Common myeloid progenitor, CD34-positive (primary cell): ENCODE measurements around the gene DFFA.

Experiments
- CTCF ChIA-PET: fragments of 350-600 bp; sonication (Branson Sonifier 250); formaldehyde crosslinking; loops from one replicate; lab custom pipeline; 2021; ENCODE audit warnings: antibody characterized with exemption; lab: Charles Lee
- POLR2A ChIA-PET: fragments of 350-600 bp; sonication (Branson Sonifier 250); formaldehyde crosslinking; loops from one replicate; lab custom pipeline; 2021; ENCODE audit warnings: antibody characterized with exemption; lab: Charles Lee
- DNase-seq, 3 donors: peaks; one replicate each; pipeline versions ENCODE4 v3.0.0 to v3.0.0-alpha.2; 2013
- H3K27ac ChIP-seq, 2 experiments: 1 replicate in 1 of 2; 2 replicates in 1 of 2; pipeline ENCODE4 v1.7.0; 2013; ENCODE audit warnings: inconsistent platforms in 2 of 2, low read length in 2 of 2, mild to moderate bottlenecking in 2 of 2, low read depth in 1 of 2, moderate library complexity in 1 of 2; ENCODE audit not compliant: severe bottlenecking in 2 of 2, insufficient read depth in 1 of 2, poor library complexity in 1 of 2
- H3K27me3 ChIP-seq, 5 experiments: replicated peaks in 2 of 5; 1 replicate in 3 of 5; 2 replicates in 2 of 5; pipeline versions ENCODE4 v1.6.1 to v1.7.0; 2013; ENCODE audit warnings: low read length in 4 of 5, mild to moderate bottlenecking in 2 of 5, moderate library complexity in 2 of 5, inconsistent platforms in 1 of 5; ENCODE audit not compliant: insufficient read depth in 5 of 5, control insufficient read depth in 4 of 5
- H3K36me3 ChIP-seq, 4 experiments: 1 replicate in 2 of 4; 2 replicates in 2 of 4; pipeline versions ENCODE4 v1.6.1 to v1.7.0; 2013; ENCODE audit warnings: low read length in 3 of 4, control low read depth in 1 of 4, mild to moderate bottlenecking in 1 of 4; ENCODE audit not compliant: control insufficient read depth in 4 of 4, insufficient read depth in 4 of 4
- H3K4me1 ChIP-seq, 4 experiments: 1 replicate in 3 of 4; 2 replicates in 1 of 4; pipeline versions ENCODE4 v1.6.1 to v1.7.1; 2013; ENCODE audit warnings: low read length in 3 of 4, mild to moderate bottlenecking in 3 of 4, control low read depth in 1 of 4, inconsistent platforms in 1 of 4, moderate library complexity in 1 of 4; ENCODE audit not compliant: control insufficient read depth in 4 of 4, insufficient read depth in 4 of 4; ENCODE audit errors: control extremely low read depth in 1 of 4
- H3K4me3 ChIP-seq, 7 experiments: 1 replicate in 4 of 7; 2 replicates in 3 of 7; pipeline versions ENCODE4 v1.5.1 to v1.7.0; 2013; ENCODE audit warnings: mild to moderate bottlenecking in 7 of 7, low read length in 6 of 7, moderate library complexity in 6 of 7, inconsistent platforms in 2 of 7, low read depth in 2 of 7, control low read depth in 1 of 7; ENCODE audit not compliant: insufficient read depth in 4 of 7, control insufficient read depth in 1 of 7; ENCODE audit errors: extremely low read depth in 1 of 7
- H3K9me3 ChIP-seq, 5 experiments: 1 replicate in 4 of 5; 2 replicates in 1 of 5; pipeline versions ENCODE4 v1.6.1 to v1.7.1; 2013; ENCODE audit warnings: low read length in 4 of 5, mild to moderate bottlenecking in 2 of 5, inconsistent platforms in 1 of 5, low read depth in 1 of 5, moderate library complexity in 1 of 5; ENCODE audit not compliant: control insufficient read depth in 4 of 5, insufficient read depth in 2 of 5; ENCODE audit errors: control extremely low read depth in 1 of 5
- WGBS: methylation state at CpG from one replicate; pipeline ENCODE4 v1.1.5; 2013; ENCODE audit not compliant: insufficient coverage; 5-methylcytosine and 5-hydroxymethylcytosine counted together

DFFA gene

GRCh38 chr1:10494754-10495474 is 22.6 kb upstream of the DFFA start:
- peak; percentile 71 to 87 (median 84) for DNase-seq
- ChIA-PET POLR2A (interaction anchor here (1.1 to 1.2 kb wide), 2 partner anchors 14 to 81 kb away, joined by 4 read pairs; no protein-coding TSS in a partner anchor), CTCF (interaction anchor here (0.8 to 10.0 kb wide), 26 partner anchors 8 to 1692 kb away, joined by 3 to 118 read pairs (median 4); partner anchors contain the start of genes CENPS and PEX14)
- Histone ChIP-seq H3K27me3 (no peaks in the 10 kb centered on the region), H3K4me1 (peaks cover 0 to 14% (median 12%) of the 10 kb centered on the region in 4 experiments), H3K27ac (peak overlapping the region in 1 of 2 experiments; percentile 65), H3K9me3 (no peaks in the 10 kb centered on the region), H3K36me3 (peaks cover 0 to 24% (median 3%) of the 10 kb centered on the region in 4 experiments), H3K4me3 (peak overlapping the region in 6 of 7 experiments; percentile 38 to 81 (median 63))
- whole genome bisulfite sequencing: 4% methylated on average over 15 of the region's 15 CpGs

GRCh38 chr1:10494418-10494753 is 22.1 kb upstream of the DFFA start:
- H3K27ac ChIP-seq: no peak overlapping the region
- DNase-seq: no peak
- CTCF ChIA-PET: interaction anchor here (0.8 to 10.0 kb wide), 24 partner anchors 9 to 530 kb away, joined by 3 to 118 read pairs (median 6); partner anchors contain the start of genes CENPS and PEX14
- no peaks in the 10 kb centered on the region for H3K27me3 ChIP-seq
- peaks cover 0 to 14% (median 12%) of the 10 kb centered on the region in 4 experiments for H3K4me1 ChIP-seq
- no peaks in the 10 kb centered on the region for H3K9me3 ChIP-seq
- peak overlapping the region in 1 of 7 experiments; percentile 71 for H3K4me3 ChIP-seq
- peaks cover 0 to 30% (median 5%) of the 10 kb centered on the region in 4 experiments for H3K36me3 ChIP-seq
- 81% methylated on average over 5 of the region's 5 CpGs for WGBS
- POLR2A ChIA-PET: interaction anchor here (1.1 to 1.2 kb wide), 2 partner anchors 13 to 81 kb away, joined by 4 read pairs; no protein-coding TSS in a partner anchor

DNA sequence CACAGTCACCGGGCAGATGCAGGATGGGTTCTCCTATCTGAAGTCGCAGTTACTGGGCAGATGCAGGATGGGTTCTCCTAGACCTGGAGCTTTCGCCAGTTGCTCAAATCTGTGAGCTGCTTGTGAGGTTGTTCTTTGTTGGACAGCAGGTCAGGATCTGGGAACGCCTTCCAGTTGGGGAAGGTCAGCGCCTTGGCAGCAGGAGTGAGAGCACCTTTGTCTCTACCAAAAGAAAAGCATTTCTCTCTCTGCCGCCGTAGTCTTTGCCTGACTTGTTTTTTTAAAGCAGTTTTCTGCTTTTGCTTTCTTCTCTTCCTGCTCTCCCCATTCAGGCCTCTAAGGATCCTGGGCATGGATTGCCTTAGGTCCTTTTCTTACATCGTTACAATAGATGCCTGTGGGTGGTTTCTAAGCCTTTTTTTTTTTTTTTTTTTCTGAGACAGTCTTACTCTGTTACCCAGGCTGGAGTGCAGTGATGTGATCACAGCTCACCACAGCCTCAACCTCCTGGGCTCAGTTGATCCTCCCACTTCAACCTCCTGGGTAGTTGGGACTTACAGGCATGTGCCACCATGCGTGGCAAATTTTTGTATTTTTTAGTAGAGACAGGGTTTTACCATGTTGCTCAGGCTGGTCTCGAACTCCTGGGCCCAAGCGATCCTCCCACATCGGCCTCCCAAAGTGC is 18.1 kb upstream of the DFFA start:
- DNase-seq: no peak
- H3K4me3 ChIP-seq: no peak overlapping the region
- no peak overlapping the region for H3K27ac ChIP-seq
- H3K4me1 ChIP-seq: peaks cover 0 to 10% (median 9%) of the 10 kb centered on the region in 4 experiments
- ChIA-PET POLR2A (no interaction called here), CTCF (interaction anchor here (9.9 to 10.0 kb wide), 2 partner anchors 20 to 58 kb away, joined by 108 to 118 read pairs; partner anchors contain the start of gene CENPS)
- 89% methylated on average over 11 of the region's 12 CpGs for WGBS
- peaks cover 0 to 13% (median 3%) of the 10 kb centered on the region in 4 experiments for H3K36me3 ChIP-seq
- H3K27me3 ChIP-seq: no peaks in the 10 kb centered on the region
- H3K9me3 ChIP-seq: peaks cover 0 to 3% (median 0%) of the 10 kb centered on the region in 5 experiments

GRCh38 chr1:10489291-10490055 is 17.1 kb upstream of the DFFA start:
- Histone ChIP-seq H3K4me1 (peaks cover 0 to 5% (median 3%) of the 10 kb centered on the region in 4 experiments), H3K36me3 (peaks cover 0 to 15% (median 3%) of the 10 kb centered on the region in 4 experiments), H3K27me3 (no peaks in the 10 kb centered on the region), H3K4me3 (no peak overlapping the region), H3K27ac (no peak overlapping the region), H3K9me3 (peaks cover 0 to 3% (median 0%) of the 10 kb centered on the region in 5 experiments)
- POLR2A ChIA-PET: no interaction called here
- DNase-seq: no peak
- WGBS: 60% methylated on average over 3 of the region's 4 CpGs
- CTCF ChIA-PET: interaction anchor here (9.9 kb wide), 1 partner anchor 57 kb away, joined by 118 read pairs; the partner anchor contains the start of gene CENPS

DNA sequence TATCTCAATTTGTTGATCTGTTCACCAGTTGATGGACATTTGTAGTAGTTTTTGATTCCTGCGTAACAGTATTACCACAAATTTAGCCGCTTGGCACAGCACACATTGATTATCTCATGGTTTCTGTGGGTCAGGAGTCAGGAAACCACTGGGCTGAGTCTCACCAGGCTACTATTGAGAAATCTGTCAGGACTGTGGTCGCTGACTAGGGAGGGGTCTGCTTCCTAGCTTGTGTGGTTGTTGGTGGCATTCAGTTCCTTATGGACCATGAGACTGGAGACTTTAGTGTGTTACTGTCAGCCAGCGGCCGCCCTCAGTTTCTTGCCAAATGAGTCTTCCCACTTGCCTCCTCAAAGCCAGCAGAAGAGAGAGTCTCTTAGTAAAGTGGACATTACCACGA is 12.2 kb upstream of the DFFA start:
- Histone ChIP-seq H3K4me1 (peaks cover 0 to 8% (median 2%) of the 10 kb centered on the region in 4 experiments), H3K36me3 (peaks cover 0 to 6% (median 1%) of the 10 kb centered on the region in 4 experiments), H3K27me3 (no peaks in the 10 kb centered on the region), H3K9me3 (peaks cover 0 to 3% (median 0%) of the 10 kb centered on the region in 5 experiments), H3K27ac (peak overlapping the region in 1 of 2 experiments; percentile 3), H3K4me3 (no peak overlapping the region)
- ChIA-PET CTCF (no interaction called here), POLR2A (no interaction called here)
- no peak for DNase-seq
- WGBS: 98% methylated on average over 5 of the region's 6 CpGs

- POLR2A ChIA-PET: interaction anchor here (0.7 kb wide), 1 partner anchor 14 kb away, joined by 4 read pairs; no protein-coding TSS in a partner anchor
- Histone ChIP-seq H3K36me3 (peaks cover 0 to 8% (median 4%) of the 10 kb centered on the region in 4 experiments), H3K27me3 (no peaks in the 10 kb centered on the region), H3K27ac (no peak overlapping the region), H3K4me3 (no peak overlapping the region), H3K4me1 (peaks cover 3 to 18% (median 10%) of the 10 kb centered on the region in 4 experiments), H3K9me3 (no peaks in the 10 kb centered on the region)
- no CpG with 5 or more reads among the region's 2 CpGs for WGBS
- CTCF ChIA-PET: no interaction called here
- no peak for DNase-seq
Observed at GRCh38 chr1:10480614-10481013, 8.3 kb upstream of the DFFA start.
